Astrocyte (in vitro differentiated cells and primary cell): Measurements from ENCODE around the gene RAB5B. TPM values are rescaled to one million over a fixed set of nuclear protein-coding genes. Genes with fewer than 3 reads are reported as not detected.
A peak's percentile ranks its signal among the peaks of the same experiment; 100 is the strongest.

Experiments used
- DNase-seq: peaks from one replicate; pipeline ENCODE4 v3.0.0-alpha.2; 2010; ENCODE audit warnings: low read depth
- FAIRE-seq: peaks from 2 replicates; lab custom pipeline; 2011; peaks lifted over from hg19 to GRCh38; lab: Jason Lieb, UNC
- H2AFZ ChIP-seq: 2 replicates; pipeline ENCODE4 v1.6.0; 2012; ENCODE audit warnings: low read depth, low read length, inconsistent platforms
- H3K27ac ChIP-seq: 2 replicates; pipeline ENCODE4 v1.5.1; 2011; ENCODE audit warnings: low read depth, low read length, inconsistent platforms
- H3K27me3 ChIP-seq: 2 replicates; pipeline ENCODE4 v1.6.0; 2011; ENCODE audit warnings: low read length, inconsistent platforms; ENCODE audit not compliant: insufficient read depth
- H3K36me3 ChIP-seq: 2 replicates; pipeline ENCODE4 v1.5.1; 2011; ENCODE audit warnings: low read length, inconsistent platforms; ENCODE audit not compliant: insufficient read depth
- H3K4me1 ChIP-seq: 2 replicates; pipeline ENCODE4 v1.5.1; 2011; ENCODE audit warnings: low read length, inconsistent platforms; ENCODE audit not compliant: insufficient read depth
- H3K4me2 ChIP-seq: 2 replicates; pipeline ENCODE4 v1.6.0; 2012; ENCODE audit warnings: low read length, inconsistent platforms
- H3K4me3 ChIP-seq: 2 replicates; pipeline ENCODE4 v1.5.1; 2011; ENCODE audit warnings: low read depth, mild to moderate bottlenecking, low read length, inconsistent platforms; ENCODE audit not compliant: insufficient read depth
- H3K79me2 ChIP-seq: 2 replicates; pipeline ENCODE4 v1.6.0; 2012; ENCODE audit warnings: mild to moderate bottlenecking, low read length, inconsistent platforms; ENCODE audit not compliant: insufficient read depth
- H3K9ac ChIP-seq: 2 replicates; pipeline ENCODE4 v1.6.0; 2012; ENCODE audit warnings: mild to moderate bottlenecking, low read length, inconsistent platforms
- H3K9me3 ChIP-seq: 2 replicates; pipeline ENCODE4 v1.5.1; 2012; ENCODE audit warnings: low read depth, mild to moderate bottlenecking, low read length, inconsistent platforms; ENCODE audit not compliant: insufficient read depth
- H4K20me1 ChIP-seq: 2 replicates; pipeline ENCODE4 v1.6.0; 2012; ENCODE audit warnings: low read length, inconsistent platforms; ENCODE audit not compliant: insufficient read depth
- H3K27ac Mint-ChIP-seq: one replicate; pipeline ENCODE4 v1.8.0; 2021; ENCODE audit warnings: mild to moderate bottlenecking, mixed read lengths; ENCODE audit not compliant: unreplicated experiment
- H3K27me3 Mint-ChIP-seq: one replicate; pipeline ENCODE4 v1.8.0; 2021; ENCODE audit warnings: low read depth, mixed read lengths; ENCODE audit not compliant: unreplicated experiment
- H3K36me3 Mint-ChIP-seq: one replicate; pipeline ENCODE4 v1.8.0; 2021; ENCODE audit warnings: low read depth, mixed read lengths; ENCODE audit not compliant: unreplicated experiment
- H3K4me1 Mint-ChIP-seq: one replicate; pipeline ENCODE4 v1.8.0; 2021; ENCODE audit warnings: low read depth, mixed read lengths; ENCODE audit not compliant: unreplicated experiment
- H3K4me3 Mint-ChIP-seq: one replicate; pipeline ENCODE4 v1.8.0; 2021; ENCODE audit warnings: mild to moderate bottlenecking, moderate library complexity, mixed read lengths; ENCODE audit not compliant: unreplicated experiment
- H3K9me3 Mint-ChIP-seq: one replicate; pipeline ENCODE4 v1.8.0; 2021; ENCODE audit warnings: mild to moderate bottlenecking, mixed read lengths; ENCODE audit not compliant: unreplicated experiment
- EZH2 ChIP-seq: IDR thresholded peaks from 2 replicates; pipeline ENCODE4 v1.6.1; 2012; ENCODE audit warnings: mild to moderate bottlenecking, low read length, inconsistent platforms; ENCODE audit not compliant: insufficient read depth
- total RNA-seq: library from RNA; stranded (reverse); gene quantifications from 2 replicates; pipeline ENCODE4 v1.2.1, GENCODE V29; 2021
- TF ChIP-seq, protein P1 (sequence below): IDR thresholded peaks from 2 replicates; pipeline ENCODE4 v1.5.1; 2011; ENCODE audit warnings: low read depth, mild to moderate bottlenecking, inconsistent platforms, low read length, moderate library complexity; ENCODE audit not compliant: insufficient read depth

Gene RAB5B
- total RNA-seq, 1 donor from 2014 or later = 127 TPM

DNA sequence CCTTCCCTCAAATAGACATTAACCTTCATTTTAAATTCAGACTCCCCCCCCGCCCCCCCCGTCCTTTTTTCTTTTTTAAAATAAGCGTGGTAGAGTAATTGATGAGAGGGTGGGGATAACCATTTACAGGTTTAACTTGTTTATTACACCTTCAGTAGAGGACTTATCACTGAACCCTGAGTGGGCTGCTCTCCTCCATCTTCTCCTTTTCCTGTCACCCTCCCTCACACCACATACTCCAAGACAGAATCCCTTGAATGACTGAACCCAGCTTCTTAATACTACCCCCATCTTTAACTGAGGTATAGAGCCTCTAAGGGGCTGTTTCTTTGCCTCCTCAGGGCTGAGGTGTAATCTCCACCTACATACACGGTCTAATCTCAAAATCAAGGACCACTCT, 43.3 kb downstream of the RAB5B start:
- Mint-ChIP-seq H3K27me3 (no peaks in the 10 kb centered on the region), H3K4me3 (no peak overlapping the region), H3K9me3 (no peaks in the 10 kb centered on the region), H3K27ac (no peak overlapping the region), H3K4me1 (peaks cover 15% of the 10 kb centered on the region), H3K36me3 (peaks cover 10% of the 10 kb centered on the region)
- H3K36me3 ChIP-seq = no peaks in the 10 kb centered on the region
- DNase-seq (no peak), FAIRE-seq (no peak)
- H3K79me2 ChIP-seq = no peaks in the 10 kb centered on the region
- TF ChIP-seq, protein P1, sequence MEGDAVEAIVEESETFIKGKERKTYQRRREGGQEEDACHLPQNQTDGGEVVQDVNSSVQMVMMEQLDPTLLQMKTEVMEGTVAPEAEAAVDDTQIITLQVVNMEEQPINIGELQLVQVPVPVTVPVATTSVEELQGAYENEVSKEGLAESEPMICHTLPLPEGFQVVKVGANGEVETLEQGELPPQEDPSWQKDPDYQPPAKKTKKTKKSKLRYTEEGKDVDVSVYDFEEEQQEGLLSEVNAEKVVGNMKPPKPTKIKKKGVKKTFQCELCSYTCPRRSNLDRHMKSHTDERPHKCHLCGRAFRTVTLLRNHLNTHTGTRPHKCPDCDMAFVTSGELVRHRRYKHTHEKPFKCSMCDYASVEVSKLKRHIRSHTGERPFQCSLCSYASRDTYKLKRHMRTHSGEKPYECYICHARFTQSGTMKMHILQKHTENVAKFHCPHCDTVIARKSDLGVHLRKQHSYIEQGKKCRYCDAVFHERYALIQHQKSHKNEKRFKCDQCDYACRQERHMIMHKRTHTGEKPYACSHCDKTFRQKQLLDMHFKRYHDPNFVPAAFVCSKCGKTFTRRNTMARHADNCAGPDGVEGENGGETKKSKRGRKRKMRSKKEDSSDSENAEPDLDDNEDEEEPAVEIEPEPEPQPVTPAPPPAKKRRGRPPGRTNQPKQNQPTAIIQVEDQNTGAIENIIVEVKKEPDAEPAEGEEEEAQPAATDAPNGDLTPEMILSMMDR = no peak
- TF ChIP-seq EZH2 = no peak
- no peak overlapping the region for H3K9ac ChIP-seq
- H3K27me3 ChIP-seq = no peaks in the 10 kb centered on the region
- no peaks in the 10 kb centered on the region for H4K20me1 ChIP-seq
- no peak overlapping the region for H2AFZ ChIP-seq
- H3K9me3 ChIP-seq = no peaks in the 10 kb centered on the region
- no peak overlapping the region for H3K4me3 ChIP-seq
- H3K4me1 ChIP-seq = no peaks in the 10 kb centered on the region
- no peak overlapping the region for H3K4me2 ChIP-seq
- H3K27ac ChIP-seq = no peak overlapping the region

DNA sequence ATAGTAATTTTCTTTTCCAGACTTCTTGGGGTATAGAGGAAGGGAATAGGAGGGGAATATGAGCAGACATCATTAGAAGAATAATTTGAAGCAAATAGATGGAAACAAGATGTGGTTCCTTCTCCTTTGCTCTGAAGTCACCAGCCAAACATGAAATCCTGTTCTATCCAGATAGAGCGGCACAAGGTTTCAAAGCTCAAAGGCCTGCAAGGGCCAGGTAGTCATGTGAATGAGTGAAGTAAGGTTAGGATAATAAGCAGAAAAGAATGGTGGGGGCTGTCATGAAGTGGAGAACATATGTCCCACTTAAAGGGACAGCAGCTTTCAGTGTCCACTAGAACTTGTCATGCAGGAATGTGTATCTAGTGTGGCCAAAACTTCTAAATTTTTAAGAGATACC, 44.5 kb downstream of the RAB5B start:
- Mint-ChIP-seq H3K4me3 (no peak overlapping the region), H3K27me3 (no peaks in the 10 kb centered on the region), H3K4me1 (peaks cover 15% of the 10 kb centered on the region), H3K36me3 (peaks cover 10% of the 10 kb centered on the region), H3K9me3 (no peaks in the 10 kb centered on the region), H3K27ac (no peak overlapping the region)
- Histone ChIP-seq H3K79me2 (no peaks in the 10 kb centered on the region), H3K4me2 (no peak overlapping the region), H2AFZ (no peak overlapping the region), H3K27ac (no peak overlapping the region), H3K4me3 (no peak overlapping the region), H3K4me1 (no peaks in the 10 kb centered on the region), H3K9me3 (no peaks in the 10 kb centered on the region), H3K27me3 (no peaks in the 10 kb centered on the region), H4K20me1 (no peaks in the 10 kb centered on the region), H3K36me3 (no peaks in the 10 kb centered on the region), H3K9ac (no peak overlapping the region)
- DNase-seq (no peak), FAIRE-seq (no peak)
- TF ChIP-seq, protein P1 = no peak
- no peak for TF ChIP-seq EZH2

DNA sequence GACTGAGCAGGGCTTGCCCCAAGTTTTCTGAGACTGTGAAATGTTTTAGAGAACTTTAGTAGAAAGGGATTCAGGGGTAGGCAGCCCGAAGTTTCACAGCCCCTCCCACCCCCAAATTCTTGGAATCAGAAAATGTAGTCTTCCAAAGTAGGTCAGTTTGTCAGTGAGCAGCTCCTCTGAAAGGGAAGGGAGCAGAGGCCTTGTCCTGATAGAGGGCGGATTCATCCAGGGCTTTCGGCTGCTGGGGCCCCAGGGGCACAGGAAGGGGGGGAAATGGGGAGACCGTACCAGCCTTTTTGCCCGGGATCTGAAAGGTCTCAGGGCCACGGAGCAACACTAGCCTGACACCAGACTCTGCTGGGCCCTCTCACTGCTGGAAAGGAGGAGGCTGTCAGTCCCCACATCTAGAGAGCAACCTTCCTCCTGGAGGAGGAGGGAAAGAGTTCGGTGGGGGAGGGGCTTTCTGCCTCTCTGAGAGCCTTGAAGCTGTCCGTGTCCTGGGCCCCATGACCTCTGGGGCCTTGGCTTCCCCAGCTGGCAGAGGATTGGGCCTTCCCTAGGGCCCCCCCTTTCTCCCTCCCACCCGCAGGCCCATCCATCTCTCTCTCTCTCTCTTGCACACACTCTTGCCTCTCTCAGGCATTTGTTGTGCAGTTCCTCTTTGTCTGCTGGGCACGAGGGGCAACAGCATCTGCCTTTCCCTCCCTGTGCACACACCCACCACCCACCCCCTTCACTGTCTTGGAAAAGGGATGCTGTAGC, 46.7 kb downstream of the RAB5B start, which contains the start of gene IKZF4:
Gene IKZF4, plus strand, starts transcription at position 621 of the 762 bp plus-strand sequence. CDS start 451 bp downstream, outside the sequence.
- DNase-seq = no peak
- H3K4me1 ChIP-seq = no peaks in the 10 kb centered on the region
- peak within 1 kb of the TSS; percentile 94 for H2AFZ ChIP-seq
- FAIRE-seq = no peak
- Mint-ChIP-seq H3K36me3 (peaks cover 16% of the 10 kb centered on the region), H3K27ac (peak within 1 kb of the TSS; percentile 86), H3K9me3 (no peaks in the 10 kb centered on the region), H3K4me3 (peak within 1 kb of the TSS; percentile 85), H3K27me3 (no peaks in the 10 kb centered on the region), H3K4me1 (peaks cover 15% of the 10 kb centered on the region)
- no peaks in the 10 kb centered on the region for H4K20me1 ChIP-seq
- H3K27me3 ChIP-seq = no peaks in the 10 kb centered on the region
- peaks cover 3% of the 10 kb centered on the region for H3K36me3 ChIP-seq
- H3K27ac ChIP-seq = no peak within 1 kb of the TSS
- H3K4me2 ChIP-seq = peak within 1 kb of the TSS; percentile 82
- H3K9ac ChIP-seq = peak within 1 kb of the TSS; percentile 63
- TF ChIP-seq EZH2 = no peak
- TF ChIP-seq, protein P1 = no peak
- H3K4me3 ChIP-seq = peak within 1 kb of the TSS; percentile 37
- H3K9me3 ChIP-seq = no peaks in the 10 kb centered on the region
- no peaks in the 10 kb centered on the region for H3K79me2 ChIP-seq
